Umbilical cord (tissue), 2 donors: Measurements from ENCODE around the gene ERGIC1. TPM values are rescaled to one million over a fixed set of nuclear protein-coding genes. Genes with fewer than 3 reads are reported as not detected.

Experiments used
- DNase-seq: peaks from one replicate; pipeline ENCODE4 v3.0.0-alpha.2; 2015; ENCODE audit warnings: low spot score
- total RNA-seq: library from RNA; depleted of rRNA; stranded (reverse); fragments of >200 nt; gene quantifications from one replicate; pipeline ENCODE4 v1.2.3, GENCODE V29; 2014; ENCODE audit warnings: low replicate concordance; ENCODE audit not compliant: insufficient read depth

Gene ERGIC1
- total RNA-seq, 1 donor from 2014 or later, result 42.1 TPM

DNA sequence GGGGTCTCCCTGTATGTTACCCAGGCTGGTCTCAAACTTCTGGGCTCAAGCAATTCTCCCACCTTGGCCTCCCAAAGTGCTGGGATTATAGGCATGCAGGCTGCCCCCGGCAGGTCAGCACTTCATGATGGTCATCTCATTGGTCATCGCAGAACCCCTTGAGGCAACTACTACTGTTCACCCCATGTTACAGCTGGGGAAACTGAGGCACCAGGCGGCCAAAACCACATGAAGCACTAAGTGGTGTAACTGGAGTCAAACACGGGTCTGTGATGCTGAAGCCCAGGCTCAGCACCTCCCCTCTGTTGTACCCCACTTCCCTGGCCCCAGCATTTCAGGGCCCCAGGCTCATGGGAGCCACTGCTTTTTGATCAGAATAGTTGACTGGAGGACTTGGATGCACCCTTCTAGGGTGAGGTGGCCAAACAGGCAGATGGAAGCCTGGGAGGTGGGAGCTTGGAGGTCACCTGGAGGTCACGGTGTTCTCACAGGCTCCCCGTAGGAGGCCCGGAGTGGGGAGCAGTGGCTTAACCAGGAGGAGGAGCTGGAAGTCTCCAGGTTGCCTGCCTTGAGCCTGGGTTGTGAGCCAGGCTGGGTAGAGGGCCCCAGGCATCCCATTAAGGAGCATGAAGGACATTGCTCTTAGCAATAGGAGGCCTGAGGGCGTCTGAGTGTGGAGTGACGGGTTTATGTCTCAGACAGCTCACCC, 67.9 kb downstream of the ERGIC1 start:
- no peak for DNase-seq

DNA sequence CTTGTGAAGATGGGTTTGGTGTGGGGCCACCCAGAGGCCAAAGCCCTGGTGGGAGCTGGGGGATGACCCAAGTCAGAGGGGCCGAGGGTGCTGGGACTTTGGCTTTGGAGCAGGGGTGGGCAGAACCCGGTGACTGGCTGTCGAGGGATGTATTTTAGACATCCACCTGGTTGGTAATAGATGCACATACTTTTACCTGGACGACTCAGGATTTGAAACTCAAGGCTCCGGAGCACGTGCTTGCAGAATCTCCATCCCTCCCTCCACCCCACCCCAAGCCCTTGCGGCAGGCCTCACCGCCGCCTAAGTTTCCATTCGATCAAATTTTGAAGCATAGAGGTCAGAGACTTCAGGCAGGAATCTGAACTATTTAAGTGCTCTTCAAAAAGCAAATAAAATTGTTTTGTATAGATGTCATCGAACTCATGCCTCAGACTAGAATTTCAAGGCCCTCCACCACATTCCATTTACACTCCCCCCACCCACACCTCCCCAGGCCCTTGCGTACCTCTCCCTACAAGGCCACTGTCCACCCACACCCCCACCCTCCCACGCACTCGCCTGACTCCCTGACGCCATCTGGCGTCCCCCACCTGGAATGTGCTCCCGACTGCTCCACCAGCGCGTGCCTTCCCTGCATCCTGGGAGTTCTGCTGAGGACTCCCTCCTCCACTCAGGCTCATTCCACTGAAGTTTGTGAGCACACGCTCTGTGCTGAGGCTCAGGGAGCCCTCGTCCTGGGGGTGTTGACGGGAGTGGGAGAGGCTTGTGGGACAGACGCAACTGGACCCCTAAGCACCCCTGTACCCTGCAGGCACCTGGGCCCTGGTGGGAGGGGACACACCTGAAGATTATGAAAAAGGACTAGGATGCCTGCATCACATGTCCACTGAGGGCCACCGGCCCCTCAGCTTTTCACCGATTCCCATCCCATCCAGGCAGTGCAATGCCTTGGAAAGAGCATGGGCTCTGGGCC, 68.7 kb downstream of the ERGIC1 start:
- peak; percentile 81 for DNase-seq

DNA sequence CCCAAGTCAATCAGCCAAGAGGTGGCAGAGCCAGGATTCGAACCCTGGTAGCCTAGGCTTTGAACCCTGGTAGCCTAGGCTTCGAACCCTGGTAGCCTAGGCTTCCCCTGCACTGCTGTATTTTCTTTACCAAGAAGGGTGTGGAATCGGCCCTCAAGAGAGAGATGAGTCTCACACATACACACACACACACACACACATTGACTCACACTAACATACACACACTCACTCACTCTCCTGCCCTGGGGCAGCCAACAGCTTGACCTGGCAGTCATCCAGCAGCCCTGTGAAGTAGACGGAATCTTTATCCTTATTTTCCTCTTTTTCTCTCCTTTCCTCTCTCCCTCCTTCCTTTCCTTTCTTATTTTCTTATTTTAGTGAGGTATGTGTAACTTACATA, 69.7 kb downstream of the ERGIC1 start:
- peak; percentile 84 for DNase-seq

DNA sequence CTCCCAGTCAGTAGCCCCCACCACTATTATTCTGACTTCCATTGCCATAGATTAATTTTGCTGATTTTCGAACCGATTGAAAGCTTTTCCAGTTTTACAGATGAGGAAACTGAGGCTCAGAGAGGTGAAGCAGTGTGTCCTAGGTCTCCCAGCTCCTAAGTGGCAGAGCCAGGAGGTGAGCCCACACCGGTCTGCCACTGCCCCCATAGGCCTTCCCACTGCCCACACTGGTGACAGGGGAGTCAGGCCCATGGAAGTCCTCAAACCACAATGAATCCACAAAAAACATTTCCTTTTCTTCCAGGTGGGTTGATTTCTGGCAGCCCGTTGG, 70.2 kb downstream of the ERGIC1 start:
- no peak for DNase-seq

DNA sequence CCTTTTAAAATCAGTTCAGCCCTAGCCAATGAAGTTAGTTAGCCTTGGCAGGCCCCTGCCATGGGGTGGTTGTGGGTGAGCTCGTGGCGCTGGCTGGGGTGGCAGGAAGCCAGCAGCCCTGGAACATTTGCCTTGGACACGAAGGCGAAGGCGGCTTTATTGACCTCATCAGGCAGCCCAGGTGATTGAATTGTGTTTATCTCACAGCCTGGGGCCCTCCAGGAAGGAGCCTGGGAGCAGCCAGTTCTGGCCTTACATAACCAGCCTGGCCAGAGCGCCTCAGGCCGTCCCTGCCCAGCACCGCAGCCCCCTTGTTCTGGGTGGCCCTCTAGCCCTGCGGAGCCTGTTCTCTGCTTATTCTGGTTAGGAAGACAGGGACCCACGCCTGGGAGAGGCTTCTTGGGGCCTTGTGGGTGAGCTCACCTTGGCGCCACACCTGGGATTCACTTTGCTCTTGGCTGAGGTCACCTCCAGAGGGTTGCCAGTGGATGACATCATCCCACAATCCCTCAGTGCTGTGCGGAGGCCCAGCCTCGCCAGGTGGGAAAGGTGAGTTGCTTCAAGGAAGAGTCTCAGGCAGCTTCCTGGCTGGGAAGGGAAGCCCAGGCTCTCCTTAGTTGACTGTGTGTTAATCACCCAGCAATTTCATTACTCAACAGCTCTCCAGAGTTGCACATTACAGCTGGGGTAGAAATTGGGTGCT, 70.7 kb downstream of the ERGIC1 start:
- peak; percentile 30 for DNase-seq

DNA sequence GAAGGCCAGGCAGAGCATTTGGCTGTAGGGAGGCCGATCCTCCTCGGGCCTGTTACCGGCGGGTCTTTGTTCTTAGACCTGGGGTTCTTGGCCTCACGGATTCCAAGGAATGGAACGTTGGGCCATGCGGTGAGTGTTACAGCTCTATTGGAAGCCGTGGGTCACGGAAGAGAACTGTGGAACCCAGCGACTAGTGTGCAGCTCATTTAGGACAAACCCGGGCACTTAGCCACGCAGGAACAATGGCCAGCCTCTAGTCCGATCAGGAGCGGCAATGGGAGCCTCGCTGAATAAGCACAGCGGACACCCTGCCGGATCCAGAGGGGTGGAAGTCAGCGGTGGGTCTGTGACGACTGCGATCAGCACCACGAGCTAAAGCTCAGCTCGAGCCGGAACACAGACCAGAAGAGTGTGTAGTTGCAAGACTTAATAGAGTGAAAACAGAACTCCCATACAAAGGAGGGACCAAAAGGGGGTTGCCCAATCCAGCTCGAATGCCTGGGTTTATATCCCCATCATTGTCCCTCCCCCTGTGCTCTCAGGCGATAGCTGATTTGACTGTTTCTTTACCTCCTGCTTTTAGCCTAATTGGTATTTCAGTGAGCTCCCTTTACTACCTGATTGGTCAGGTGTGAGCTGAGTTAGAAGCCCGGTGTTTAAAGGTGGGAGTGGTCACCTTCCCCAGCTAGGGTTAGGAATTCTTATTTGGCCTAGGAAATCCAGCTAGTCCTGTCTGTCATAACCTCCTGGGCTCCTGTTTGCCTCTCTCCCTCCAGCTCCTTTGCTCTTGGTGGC, 71.5 kb downstream of the ERGIC1 start:
- peak; percentile 64 for DNase-seq

DNA sequence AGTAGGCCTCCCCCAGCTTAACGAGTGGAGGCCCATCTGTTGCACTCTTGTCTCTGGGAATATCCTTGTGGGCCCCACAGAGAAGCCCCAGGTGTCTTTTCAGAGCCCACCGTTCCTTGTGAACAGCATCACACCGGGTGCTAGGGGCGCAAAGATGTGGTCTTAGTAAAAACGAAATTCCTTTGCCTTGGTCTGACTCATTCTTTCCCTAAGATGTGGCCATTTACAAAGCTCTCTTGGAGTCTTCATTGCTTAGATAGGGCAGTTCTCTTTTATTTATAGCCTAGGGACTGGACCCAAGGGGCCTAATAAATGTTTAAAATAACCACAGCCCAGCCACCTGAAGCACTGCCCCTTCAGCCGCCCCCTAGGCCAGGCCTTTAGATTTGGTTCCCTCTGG, 72.4 kb downstream of the ERGIC1 start:
- DNase-seq, result peak; percentile 35

DNA sequence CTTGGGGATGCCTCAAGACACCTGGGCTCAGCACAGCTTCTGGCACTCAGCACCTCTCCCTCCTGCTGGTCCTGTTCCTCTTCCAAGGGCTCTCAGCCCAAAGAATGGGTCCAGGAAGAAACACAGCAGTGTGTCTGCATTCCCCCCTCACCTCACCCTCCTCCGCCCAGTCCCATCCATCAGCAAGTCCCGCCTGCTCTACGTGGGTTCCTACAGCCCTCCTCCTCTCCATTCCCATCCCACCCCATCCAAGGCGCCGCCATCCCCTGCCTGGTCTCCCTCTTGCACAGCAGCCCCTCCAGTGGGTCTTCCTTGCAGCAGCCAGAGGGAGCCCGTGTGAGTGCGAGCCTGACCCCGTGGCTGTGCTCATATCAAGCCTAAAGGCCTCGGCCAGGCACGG, 72.8 kb downstream of the ERGIC1 start:
- no peak for DNase-seq

DNA sequence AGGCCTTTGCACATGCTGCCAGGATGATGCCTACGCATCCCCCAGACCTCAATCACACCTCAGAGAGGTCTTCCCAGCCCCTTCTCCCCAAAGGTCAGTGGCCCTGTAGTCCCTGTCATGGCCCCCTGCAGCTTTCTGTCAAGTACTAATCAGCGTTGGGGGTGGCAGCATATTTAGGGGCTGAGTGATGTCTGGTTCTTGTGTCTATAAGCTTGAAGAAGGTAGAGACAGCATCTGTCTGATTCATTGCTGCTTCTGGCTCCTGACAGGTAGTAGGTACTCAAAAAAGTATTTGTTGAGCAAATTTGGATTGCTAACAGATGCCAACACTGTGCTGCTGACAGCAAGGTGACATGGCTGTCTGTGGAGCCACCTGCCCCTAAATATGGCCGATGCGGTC, 73.6 kb downstream of the ERGIC1 start:
- DNase-seq, result no peak

DNA sequence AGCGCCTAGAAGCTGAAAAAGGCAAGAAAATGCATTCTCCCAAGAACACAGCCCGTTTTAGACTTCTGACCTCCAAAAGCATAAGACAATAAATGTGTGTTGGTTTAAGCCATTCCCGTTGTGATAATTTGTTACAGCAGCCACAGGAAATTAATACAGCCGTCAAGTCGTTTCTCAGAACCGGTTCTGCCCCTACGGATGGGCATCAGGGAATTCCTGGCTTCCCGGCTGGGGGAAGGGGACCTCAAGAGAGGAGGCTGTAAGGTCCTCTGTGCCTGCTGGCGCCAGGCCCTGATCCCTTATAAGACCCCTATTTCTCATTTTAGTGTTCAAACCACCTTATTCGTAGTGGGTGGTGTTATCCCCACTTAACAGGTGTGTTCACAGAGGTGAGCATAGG, 74.6 kb downstream of the ERGIC1 start:
- DNase-seq, result no peak

DNA sequence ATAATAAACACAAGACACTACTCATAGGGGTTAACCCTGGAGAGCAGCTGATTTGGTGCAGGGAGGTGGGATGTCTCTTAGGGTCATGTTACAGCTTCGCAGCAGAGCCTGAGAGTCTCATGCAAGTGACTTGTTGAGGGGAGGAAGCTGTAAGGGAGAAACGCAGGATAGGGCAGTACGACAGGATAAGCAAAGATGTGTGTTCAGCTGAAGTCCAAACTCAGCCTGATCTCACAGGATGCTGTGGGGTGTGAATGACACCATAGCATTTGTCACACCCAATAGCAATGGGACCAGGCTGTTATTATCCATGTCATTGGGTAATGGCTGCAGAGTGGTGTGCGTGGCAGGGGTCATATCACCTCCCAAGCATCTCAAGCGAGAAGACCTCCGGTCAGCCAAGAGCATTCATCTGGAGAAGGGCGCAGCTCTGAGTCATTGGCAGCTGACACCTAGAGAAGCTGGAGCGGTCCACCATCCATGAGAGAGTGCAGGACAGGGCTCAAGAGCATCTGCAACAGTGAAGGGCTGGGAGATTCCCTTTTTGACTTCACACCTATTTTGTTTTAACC, 76.0 kb downstream of the ERGIC1 start:
- DNase-seq, result no peak

DNA sequence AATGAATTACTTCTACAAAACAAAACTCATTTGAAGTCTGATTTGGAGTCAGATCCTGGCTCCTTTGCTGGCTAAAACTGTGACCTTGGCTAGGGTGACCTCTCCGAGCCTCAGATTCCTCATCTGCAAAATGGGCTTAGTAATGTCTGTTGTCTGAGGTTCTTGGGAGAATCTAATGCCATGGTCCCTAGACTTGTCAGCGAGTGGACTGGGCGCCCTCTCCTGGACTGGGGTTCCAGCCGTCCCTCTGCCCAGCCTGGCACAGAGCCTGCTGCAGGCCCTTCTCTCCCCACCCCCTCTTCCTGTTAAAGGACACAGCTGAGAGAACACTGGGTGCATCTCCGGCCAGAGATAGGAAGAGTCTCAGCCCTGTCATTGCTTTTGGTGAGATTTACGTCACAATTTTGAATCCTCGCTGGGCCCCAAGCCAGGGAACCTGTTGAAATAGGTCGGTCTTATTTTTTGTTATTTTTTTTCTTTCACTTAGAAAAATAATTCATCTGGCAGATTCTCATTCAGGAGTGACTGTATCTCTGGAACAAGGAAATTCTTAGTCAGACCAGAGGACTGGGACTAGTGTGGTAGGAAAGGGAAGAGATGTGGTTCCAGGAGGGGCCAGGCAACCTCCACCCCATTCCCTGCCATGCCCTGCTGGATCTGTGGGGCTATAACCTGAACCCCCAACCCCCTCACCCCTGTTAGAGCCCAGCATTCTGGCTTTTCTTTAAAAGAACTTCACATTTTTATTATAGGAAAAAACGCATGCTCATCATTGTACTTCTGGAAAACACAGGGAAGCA, 77.0 kb downstream of the ERGIC1 start:
- no peak for DNase-seq

DNA sequence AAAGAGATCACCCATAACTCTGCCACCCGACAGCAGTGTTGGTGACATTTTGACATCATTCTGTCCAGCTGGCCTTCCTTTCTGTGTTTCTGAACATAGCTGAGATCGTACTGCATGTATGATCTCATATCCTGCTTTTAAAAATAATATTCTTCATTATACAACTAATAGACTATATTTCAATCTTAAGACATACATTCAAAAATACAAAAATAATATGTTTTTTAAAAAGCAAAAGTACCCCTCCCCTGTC, 77.5 kb downstream of the ERGIC1 start:
- no peak for DNase-seq

DNA sequence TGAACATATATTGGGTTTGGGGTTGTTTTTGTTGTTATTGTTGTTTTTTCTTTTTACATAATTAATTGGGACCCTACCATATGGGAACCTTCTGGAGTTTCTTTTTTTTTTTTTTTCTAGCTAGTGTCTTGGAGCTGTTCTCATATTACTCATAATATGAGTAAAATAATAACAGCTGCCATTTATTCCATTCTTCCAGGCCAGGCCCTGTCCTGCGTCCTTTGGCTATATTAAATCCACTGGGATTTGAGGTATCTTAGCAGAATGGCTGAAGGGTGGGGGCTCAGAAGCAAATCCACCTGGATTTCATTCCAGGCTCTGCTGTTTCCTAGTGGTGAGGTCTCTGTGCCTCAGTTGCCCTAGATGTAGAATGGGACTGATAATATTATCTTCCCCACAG, 77.9 kb downstream of the ERGIC1 start:
- DNase-seq, result no peak

DNA sequence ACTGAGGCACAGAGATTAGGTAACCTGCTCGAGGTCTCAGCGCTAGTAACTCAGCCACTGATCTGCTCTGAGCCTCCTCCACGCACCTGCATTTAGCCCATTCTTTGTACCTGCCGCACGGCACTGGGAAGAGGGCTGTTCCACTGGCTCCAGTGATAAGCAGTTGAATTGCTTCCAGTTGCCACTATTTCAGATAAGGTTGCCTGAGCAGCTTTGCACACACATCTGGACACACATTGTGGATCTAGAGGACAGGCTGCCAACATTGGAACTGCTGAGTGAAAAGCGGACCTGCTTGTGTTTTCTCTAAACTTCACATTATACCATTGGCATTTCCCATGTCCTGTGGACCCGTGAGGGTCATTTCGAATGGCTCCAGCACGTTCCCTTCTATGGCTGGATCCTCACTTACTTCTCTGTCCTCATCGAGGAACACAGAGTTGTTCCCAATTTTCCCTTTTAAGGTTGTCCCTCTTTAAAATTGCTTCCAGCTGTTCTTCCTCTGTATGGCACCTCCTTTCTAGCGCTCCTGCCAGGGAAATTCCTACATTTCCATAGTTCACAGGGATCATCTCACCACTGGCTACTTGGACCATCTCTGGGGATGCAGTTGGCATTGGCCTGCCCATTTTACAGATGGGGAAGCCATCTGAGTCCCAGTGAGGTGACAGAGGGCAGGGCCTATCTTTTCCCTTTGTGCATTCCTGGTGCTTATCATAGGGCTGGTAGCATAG, 79.2 kb downstream of the ERGIC1 start:
- no peak for DNase-seq

DNA sequence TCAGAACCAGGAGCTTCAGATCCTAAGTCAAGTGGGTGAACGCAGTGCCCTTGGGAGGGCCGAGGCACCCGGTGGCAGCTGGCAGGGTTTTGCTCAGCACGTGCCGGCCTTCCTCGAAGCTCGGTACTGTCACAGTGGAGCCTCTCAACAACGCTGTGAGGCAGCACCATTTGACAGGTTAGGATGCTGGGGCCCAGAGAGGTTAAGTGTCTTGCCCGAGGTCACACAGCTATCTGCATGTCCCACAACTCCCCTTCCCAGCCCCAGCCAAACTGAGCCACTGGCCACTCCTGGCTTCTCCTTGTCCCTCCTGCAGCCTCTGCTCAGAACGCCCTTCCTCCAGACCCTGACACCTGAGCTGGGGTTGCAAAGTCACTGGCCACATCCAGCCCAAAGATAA, 81.5 kb downstream of the ERGIC1 start:
- no peak for DNase-seq

DNA sequence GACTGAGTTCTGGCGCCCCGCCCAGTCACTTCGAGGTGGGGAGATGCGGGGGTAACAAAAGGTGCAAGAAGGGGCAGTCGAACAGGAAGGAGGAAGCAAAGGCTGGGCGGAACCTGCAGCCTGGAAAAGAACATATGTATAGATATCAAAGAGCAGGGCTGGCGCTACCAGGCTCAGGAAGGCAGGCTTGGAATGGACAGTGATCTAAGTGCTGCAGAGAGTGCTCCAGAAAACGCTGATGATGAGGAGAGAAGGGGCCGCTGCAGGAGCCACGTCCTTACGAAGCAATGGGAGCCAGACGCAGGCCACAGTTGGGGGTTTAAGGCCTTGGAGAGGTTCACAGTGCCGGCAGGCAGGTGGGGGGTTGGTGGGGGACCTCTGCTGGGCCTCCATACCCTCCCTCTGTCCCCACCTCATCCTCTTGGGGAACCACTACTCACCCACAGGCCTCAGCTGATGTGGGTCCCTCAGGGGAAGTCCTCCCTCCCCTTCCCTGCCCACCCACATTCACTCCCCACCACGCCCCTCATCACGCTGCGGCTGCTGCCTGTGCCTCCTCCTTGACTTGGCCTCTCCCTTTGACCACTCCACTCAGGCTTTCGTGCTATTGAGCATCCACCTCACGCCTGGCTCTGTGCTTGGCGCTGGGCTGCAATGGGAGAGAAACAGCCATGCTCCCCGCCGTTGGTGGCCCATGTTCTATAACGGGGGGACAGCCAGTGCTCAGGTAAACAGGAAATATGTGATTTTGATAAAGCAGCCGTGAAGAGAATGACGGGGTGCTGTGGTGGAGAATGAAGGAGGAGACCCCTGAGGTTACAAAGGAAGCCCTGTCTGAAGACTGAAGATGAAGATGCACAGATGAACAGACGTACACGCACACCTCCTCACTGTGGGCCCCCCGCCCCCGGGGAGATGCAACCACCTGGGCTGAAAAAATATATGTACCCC, 84.6 kb downstream of the ERGIC1 start:
- DNase-seq, result no peak

DNA sequence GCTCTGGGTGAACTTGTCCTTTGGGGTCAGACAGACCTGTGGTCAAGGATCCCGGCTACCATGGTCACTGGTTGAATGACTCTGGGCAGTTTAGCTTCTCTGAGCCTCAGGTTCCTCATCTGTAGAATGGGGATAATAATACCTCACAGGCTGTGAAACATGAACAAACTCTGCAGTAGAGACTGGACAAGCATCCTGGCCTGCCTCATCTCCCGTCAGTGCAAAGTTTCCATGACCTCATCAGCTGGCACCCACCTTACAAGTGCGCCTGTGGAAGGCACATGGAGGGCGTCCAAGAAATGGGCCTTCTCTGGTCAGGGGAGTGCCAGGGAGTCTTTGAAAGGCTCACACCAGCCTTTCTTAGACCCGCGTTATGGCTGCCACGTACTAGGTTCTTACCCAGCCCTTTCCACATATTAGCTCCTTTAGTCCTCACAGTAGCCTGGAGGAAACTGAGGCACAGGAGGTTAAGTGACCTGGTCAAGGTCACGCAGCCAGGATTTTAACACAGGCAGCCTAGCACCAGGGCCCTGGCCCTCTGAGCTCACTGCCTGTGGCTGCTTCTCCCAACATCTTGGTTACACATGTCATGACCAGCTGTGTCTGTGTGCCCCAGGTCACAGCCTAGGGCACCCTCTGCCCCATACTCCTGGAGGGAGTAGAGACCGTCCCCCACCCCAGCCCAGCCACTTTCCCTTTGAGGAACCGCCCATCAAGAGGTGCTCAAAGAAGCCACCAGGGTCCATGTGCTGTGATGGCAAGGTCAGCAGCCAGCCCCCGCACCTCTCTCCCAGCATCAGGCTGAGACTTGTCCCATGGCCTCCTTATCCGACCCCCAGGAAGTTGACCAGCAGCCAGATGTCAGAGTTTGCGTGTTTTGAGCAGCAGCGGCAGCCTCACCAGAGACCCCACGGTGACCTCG, 85.7 kb downstream of the ERGIC1 start:
- DNase-seq, result no peak
